ENCODE results near the gene TCF12. TPM values are rescaled to one million over a fixed set of nuclear protein-coding genes. Genes with fewer than 3 reads are reported as not detected.
A peak's percentile ranks its signal among the peaks of the same experiment; 100 is the strongest.

The TCF12 gene
- total RNA-seq, 1 donor from 2014 or later: 149 TPM

DNA sequence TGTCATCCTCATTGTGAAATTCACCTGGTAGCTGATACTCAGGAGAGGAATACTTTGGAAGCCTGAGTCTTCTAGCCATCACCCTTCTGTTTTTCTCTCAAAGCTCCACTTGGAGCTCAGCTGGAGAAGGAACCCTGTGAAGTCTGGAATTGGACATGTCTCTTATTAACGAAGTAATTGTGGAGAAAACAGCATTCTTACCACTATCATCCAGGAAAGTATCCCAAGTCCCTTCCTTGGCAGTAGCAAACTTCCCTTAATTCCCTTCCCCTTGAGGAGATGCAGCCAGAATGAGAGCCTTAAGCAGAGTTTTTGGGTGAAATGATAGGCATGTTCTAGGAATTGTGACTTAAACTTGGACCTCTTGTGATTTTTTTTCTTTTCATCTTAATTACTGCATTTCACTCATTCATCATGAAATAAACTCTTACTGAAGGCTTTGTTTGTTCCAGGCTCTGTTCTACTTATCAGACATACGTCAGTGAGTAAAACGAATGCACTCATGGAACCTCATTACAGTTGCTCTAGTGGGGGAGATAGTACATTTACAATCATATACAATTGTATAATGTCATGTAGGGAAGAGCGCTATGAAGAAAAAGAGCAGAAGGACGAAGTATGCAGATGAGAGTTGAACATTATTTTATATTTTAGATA is 30.5 kb upstream of the TCF12 start:
- Mint-ChIP-seq H3K36me3 (peaks cover 6% of the 10 kb centered on the region), H3K27me3 (ENCODE audit: insufficient read depth, low read depth) (peaks cover 2% of the 10 kb centered on the region), H3K4me1 (peaks cover 28% of the 10 kb centered on the region), H3K27ac (peak overlapping the region; percentile 93), H3K9me3 (peaks cover 3% of the 10 kb centered on the region), H3K4me3 (peak overlapping the region; percentile 87)
- no peak for DNase-seq (ENCODE audit: low spot score)
- peak overlapping the region; percentile 93 for H2AFZ ChIP-seq (replicated peaks)
- peaks cover 40% of the 10 kb centered on the region for H3F3A ChIP-seq (ENCODE audit: low read depth)
- H3K27ac ChIP-seq: peak overlapping the region; percentile 97
- no peak overlapping the region for H3K9ac ChIP-seq
- H3K4me1 ChIP-seq: peaks cover 25% of the 10 kb centered on the region
- peak overlapping the region; percentile 85 for H3K4me2 ChIP-seq
- peak overlapping the region; percentile 57 for H3K4me3 ChIP-seq
- no peaks in the 10 kb centered on the region for H3K27me3 ChIP-seq
- H4K20me1 ChIP-seq (ENCODE audit: low read depth): no peaks in the 10 kb centered on the region
- H3K9me3 ChIP-seq (ENCODE audit: low read depth): no peaks in the 10 kb centered on the region
- TF ChIP-seq EZH2 (IDR thresholded peaks at IDR 0.05) (no peak), EZH2phosphoT487 (IDR thresholded peaks at IDR 0.05) (no peak)
- no peaks in the 10 kb centered on the region for H3K36me3 ChIP-seq
- no peaks in the 10 kb centered on the region for H3K79me2 ChIP-seq (ENCODE audit: low read depth)

DNA sequence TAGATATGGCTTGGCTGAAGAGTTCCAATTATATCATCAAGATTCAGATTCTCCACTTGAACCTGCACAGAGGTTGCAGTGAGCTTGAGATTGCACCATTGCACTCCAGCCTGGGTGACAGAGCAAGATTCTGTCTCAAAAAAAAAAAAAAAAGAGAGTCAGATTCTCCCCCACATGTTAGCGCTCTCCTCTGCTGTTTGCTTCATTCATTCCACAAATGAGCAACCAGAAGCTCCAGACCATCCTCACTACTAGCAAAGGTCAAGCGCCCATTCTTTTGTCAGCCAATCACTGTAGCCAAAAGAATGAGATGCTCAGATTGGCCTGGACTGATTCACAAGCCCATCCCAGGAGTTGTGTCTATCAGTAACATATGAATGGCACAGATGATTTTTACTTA is 28.4 kb upstream of the TCF12 start:
- H3K9ac ChIP-seq: no peak overlapping the region
- Mint-ChIP-seq H3K4me3 (no peak overlapping the region), H3K4me1 (peaks cover 28% of the 10 kb centered on the region), H3K27ac (no peak overlapping the region), H3K9me3 (peaks cover 3% of the 10 kb centered on the region), H3K27me3 (ENCODE audit: insufficient read depth, low read depth) (peaks cover 2% of the 10 kb centered on the region), H3K36me3 (peaks cover 6% of the 10 kb centered on the region)
- no peak overlapping the region for H3K4me3 ChIP-seq
- no peaks in the 10 kb centered on the region for H4K20me1 ChIP-seq (ENCODE audit: low read depth)
- no peak overlapping the region for H3K27ac ChIP-seq
- H3K4me2 ChIP-seq: no peak overlapping the region
- DNase-seq (ENCODE audit: low spot score): no peak
- no peaks in the 10 kb centered on the region for H3K9me3 ChIP-seq (ENCODE audit: low read depth)
- no peaks in the 10 kb centered on the region for H3K79me2 ChIP-seq (ENCODE audit: low read depth)
- H2AFZ ChIP-seq (replicated peaks): no peak overlapping the region
- no peak for TF ChIP-seq EZH2phosphoT487 (IDR thresholded peaks at IDR 0.05)
- TF ChIP-seq, protein P1, sequence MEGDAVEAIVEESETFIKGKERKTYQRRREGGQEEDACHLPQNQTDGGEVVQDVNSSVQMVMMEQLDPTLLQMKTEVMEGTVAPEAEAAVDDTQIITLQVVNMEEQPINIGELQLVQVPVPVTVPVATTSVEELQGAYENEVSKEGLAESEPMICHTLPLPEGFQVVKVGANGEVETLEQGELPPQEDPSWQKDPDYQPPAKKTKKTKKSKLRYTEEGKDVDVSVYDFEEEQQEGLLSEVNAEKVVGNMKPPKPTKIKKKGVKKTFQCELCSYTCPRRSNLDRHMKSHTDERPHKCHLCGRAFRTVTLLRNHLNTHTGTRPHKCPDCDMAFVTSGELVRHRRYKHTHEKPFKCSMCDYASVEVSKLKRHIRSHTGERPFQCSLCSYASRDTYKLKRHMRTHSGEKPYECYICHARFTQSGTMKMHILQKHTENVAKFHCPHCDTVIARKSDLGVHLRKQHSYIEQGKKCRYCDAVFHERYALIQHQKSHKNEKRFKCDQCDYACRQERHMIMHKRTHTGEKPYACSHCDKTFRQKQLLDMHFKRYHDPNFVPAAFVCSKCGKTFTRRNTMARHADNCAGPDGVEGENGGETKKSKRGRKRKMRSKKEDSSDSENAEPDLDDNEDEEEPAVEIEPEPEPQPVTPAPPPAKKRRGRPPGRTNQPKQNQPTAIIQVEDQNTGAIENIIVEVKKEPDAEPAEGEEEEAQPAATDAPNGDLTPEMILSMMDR (IDR thresholded peaks at IDR 0.05): no peak
- TF ChIP-seq EZH2 (IDR thresholded peaks at IDR 0.05): no peak
- peaks cover 7% of the 10 kb centered on the region for H3K27me3 ChIP-seq
- no peaks in the 10 kb centered on the region for H3K36me3 ChIP-seq
- peaks cover 31% of the 10 kb centered on the region for H3K4me1 ChIP-seq
- H3F3A ChIP-seq (ENCODE audit: low read depth): peaks cover 43% of the 10 kb centered on the region

- peaks cover 21% of the 10 kb centered on the region for H3K4me1 Mint-ChIP-seq
- no peaks in the 10 kb centered on the region for H3K9me3 Mint-ChIP-seq
- peaks cover 2% of the 10 kb centered on the region for H3K27me3 Mint-ChIP-seq (ENCODE audit: insufficient read depth, low read depth)
- peaks cover 6% of the 10 kb centered on the region for H3K36me3 Mint-ChIP-seq
- no peak for TF ChIP-seq EZH2 (IDR thresholded peaks at IDR 0.05)
- TF ChIP-seq EZH2phosphoT487 (IDR thresholded peaks at IDR 0.05): no peak
- TF ChIP-seq, protein P1 (IDR thresholded peaks at IDR 0.05): no peak
- no peak overlapping the region for H3K9ac ChIP-seq
- no peak overlapping the region for H3K27ac Mint-ChIP-seq
- H3K79me2 ChIP-seq (ENCODE audit: low read depth): no peaks in the 10 kb centered on the region
- H3K4me2 ChIP-seq: no peak overlapping the region
- DNase-seq (ENCODE audit: low spot score): no peak
- peaks cover 26% of the 10 kb centered on the region for H3K4me1 ChIP-seq
- H3K27ac ChIP-seq: no peak overlapping the region
- H3K4me3 Mint-ChIP-seq: no peak overlapping the region
- H3F3A ChIP-seq (ENCODE audit: low read depth): peaks cover 30% of the 10 kb centered on the region
- H4K20me1 ChIP-seq (ENCODE audit: low read depth): no peaks in the 10 kb centered on the region
- no peak overlapping the region for H3K4me3 ChIP-seq
- no peaks in the 10 kb centered on the region for H3K9me3 ChIP-seq (ENCODE audit: low read depth)
- no peak overlapping the region for H2AFZ ChIP-seq (replicated peaks)
- H3K36me3 ChIP-seq: no peaks in the 10 kb centered on the region
- peaks cover 7% of the 10 kb centered on the region for H3K27me3 ChIP-seq
Measured at GRCh38 chr15:56891852-56892440, 26.5 kb upstream of the TCF12 start.
